OCI-LY1 (cell line): ENCODE measurements around the gene ABCA7.

Source experiments
- H2AFZ ChIP-seq: fragments of 200-600 bp; sonication (generic), shearing (Covaris generic); 2 replicates; pipeline ENCODE4 v1.6.0; 2014; ENCODE audit warnings: antibody characterized with exemption, mild to moderate bottlenecking, low read length
- H3F3A ChIP-seq: fragments of 200-600 bp; sonication (generic), shearing (Covaris generic); 2 replicates; pipeline ENCODE4 v1.6.0; 2014; ENCODE audit warnings: mild to moderate bottlenecking, antibody characterized with exemption, low read length, moderate library complexity; ENCODE audit not compliant: insufficient read depth
- H3K27ac ChIP-seq: fragments of 200-600 bp; sonication (generic); 2 replicates; pipeline ENCODE4 v1.5.1; 2014; ENCODE audit warnings: low read length, mixed run types, mild to moderate bottlenecking, low read depth; ENCODE audit not compliant: poor library complexity, severe bottlenecking
- H3K27me3 ChIP-seq: fragments of 200-600 bp; sonication (generic); 2 replicates; pipeline ENCODE4 v1.6.0; 2014; ENCODE audit warnings: antibody characterized with exemption, mild to moderate bottlenecking, low read length, moderate library complexity; ENCODE audit not compliant: insufficient read depth
- H3K36me3 ChIP-seq: fragments of 200-600 bp; sonication (generic); 2 replicates; pipeline ENCODE4 v1.6.1; 2014; ENCODE audit warnings: mild to moderate bottlenecking, antibody characterized with exemption, low read length, moderate library complexity, mixed read lengths; ENCODE audit not compliant: insufficient read depth
- H3K4me1 ChIP-seq: fragments of 200-600 bp; sonication (generic); 2 replicates; pipeline ENCODE4 v1.5.1; 2014; ENCODE audit warnings: mild to moderate bottlenecking, low read length, moderate library complexity; ENCODE audit not compliant: insufficient read depth, severe bottlenecking
- H3K4me2 ChIP-seq: fragments of 200-600 bp; sonication (generic), shearing (Covaris generic); 2 replicates; pipeline ENCODE4 v1.6.1; 2014; ENCODE audit warnings: low read length
- H3K4me3 ChIP-seq: fragments of 200-600 bp; sonication (generic); 2 replicates; pipeline ENCODE4 v1.5.1; 2014; ENCODE audit warnings: low read length, low read depth, mild to moderate bottlenecking, mixed read lengths; ENCODE audit not compliant: poor library complexity, severe bottlenecking
- H3K79me2 ChIP-seq: fragments of 200-600 bp; shearing (Covaris generic); 2 replicates; pipeline ENCODE4 v1.6.1; 2016; ENCODE audit warnings: mixed run types, low read length, mixed read lengths; ENCODE audit not compliant: insufficient read depth
- H3K9ac ChIP-seq: fragments of 200-600 bp; sonication (generic), shearing (Covaris generic); 2 replicates; pipeline ENCODE4 v1.6.1; 2014; ENCODE audit warnings: mild to moderate bottlenecking, low read length, mixed read lengths
- H3K9me2 ChIP-seq: fragments of 200-600 bp; sonication (generic), shearing (Covaris generic); 2 replicates; pipeline ENCODE4 v1.6.1; 2014; ENCODE audit warnings: low read depth, mild to moderate bottlenecking, low read length, mixed read lengths
- H3K9me3 ChIP-seq: fragments of 200-600 bp; shearing (Covaris generic); 2 replicates; pipeline ENCODE4 v1.6.1; 2014; ENCODE audit warnings: low read length, mixed read lengths
- H4K20me1 ChIP-seq: fragments of 200-600 bp; sonication (generic), shearing (Covaris generic); 2 replicates; pipeline ENCODE4 v1.6.0; 2016; ENCODE audit warnings: mild to moderate bottlenecking, low read length; ENCODE audit not compliant: insufficient read depth
- CTCF ChIP-seq: fragments of 200-600 bp; sonication (generic), shearing (Covaris generic); IDR thresholded peaks from 2 replicates; pipeline ENCODE4 v1.5.1; 2017; ENCODE audit warnings: mild to moderate bottlenecking, antibody characterized with exemption, low read length, moderate library complexity, mixed read lengths
- EZH2 ChIP-seq: fragments of 200-600 bp; sonication (generic), shearing (Covaris generic); IDR thresholded peaks from 2 replicates; pipeline ENCODE4 v1.8.0; 2017; ENCODE audit warnings: borderline replicate concordance, mixed run types, mild to moderate bottlenecking, antibody characterized with exemption, low read length, moderate library complexity, mixed read lengths

ABCA7 gene

GRCh38 chr19:1070576-1070930, 30.6 kb downstream of the ABCA7 start:
- no peak for TF ChIP-seq EZH2
- TF ChIP-seq CTCF = no peak
- Histone ChIP-seq H3K9me3 (no peaks in the 10 kb centered on the region), H3K36me3 (peaks cover 32% of the 10 kb centered on the region), H3K9me2 (no peaks in the 10 kb centered on the region), H3K4me3 (no peak overlapping the region), H3F3A (no peaks in the 10 kb centered on the region), H4K20me1 (no peaks in the 10 kb centered on the region), H3K79me2 (no peaks in the 10 kb centered on the region), H3K27ac (no peak overlapping the region), H3K4me1 (peaks cover 45% of the 10 kb centered on the region), H3K9ac (no peak overlapping the region), H3K27me3 (no peaks in the 10 kb centered on the region), H3K4me2 (no peak overlapping the region), H2AFZ (no peak overlapping the region)

GRCh38 chr19:1070931-1071791, 31.3 kb downstream of the ABCA7 start:
- no peaks in the 10 kb centered on the region for H3F3A ChIP-seq
- H4K20me1 ChIP-seq = no peaks in the 10 kb centered on the region
- H3K9me3 ChIP-seq = no peaks in the 10 kb centered on the region
- H2AFZ ChIP-seq = no peak overlapping the region
- H3K4me3 ChIP-seq = no peak overlapping the region
- H3K27me3 ChIP-seq = no peaks in the 10 kb centered on the region
- no peak for TF ChIP-seq CTCF
- no peak for TF ChIP-seq EZH2
- H3K9me2 ChIP-seq = no peaks in the 10 kb centered on the region
- peaks cover 43% of the 10 kb centered on the region for H3K4me1 ChIP-seq
- H3K27ac ChIP-seq = no peak overlapping the region
- no peak overlapping the region for H3K9ac ChIP-seq
- H3K36me3 ChIP-seq = peaks cover 38% of the 10 kb centered on the region
- H3K4me2 ChIP-seq = no peak overlapping the region
- no peaks in the 10 kb centered on the region for H3K79me2 ChIP-seq

GRCh38 chr19:1072371-1073015, 32.6 kb downstream of the ABCA7 start:
- Histone ChIP-seq H3F3A (no peaks in the 10 kb centered on the region), H3K9ac (no peak overlapping the region), H3K9me2 (no peaks in the 10 kb centered on the region), H3K36me3 (peaks cover 43% of the 10 kb centered on the region), H3K27me3 (no peaks in the 10 kb centered on the region), H3K4me3 (no peak overlapping the region), H3K4me1 (peaks cover 50% of the 10 kb centered on the region), H2AFZ (no peak overlapping the region), H3K79me2 (no peaks in the 10 kb centered on the region), H3K4me2 (no peak overlapping the region), H3K9me3 (no peaks in the 10 kb centered on the region), H4K20me1 (no peaks in the 10 kb centered on the region), H3K27ac (no peak overlapping the region)
- TF ChIP-seq CTCF (no peak), EZH2 (no peak)
